ENCODE measurements around the gene PARN.
A peak's percentile ranks its signal among the peaks of the same experiment; 100 is the strongest.
"Not testable (repeated sequence)": the region's sequence is repeated elsewhere in the genome, so short reads cannot be mapped to it uniquely, and the experiment has no call there.

Gene PARN

GRCh38 chr16:14427371-14427948 is 202.6 kb downstream of the PARN start:
- no peak for DNase-seq

- no peak for DNase-seq
These were observed 205.5 kb downstream of the PARN start for GRCh38 chr16:14424595-14424994.

- no peak for DNase-seq
These were observed 206.7 kb downstream of the PARN start for GRCh38 chr16:14423344-14423743.

- no peak for DNase-seq
These were observed 209.2 kb downstream of the PARN start for GRCh38 chr16:14420721-14421488.

- not testable (repeated sequence) for DNase-seq
These were observed 209.8 kb downstream of the PARN start for GRCh38 chr16:14420243-14420642.

- no peak for DNase-seq
These were observed 210.2 kb downstream of the PARN start for GRCh38 chr16:14419817-14420216.

- DNase-seq, result no peak
These were observed 211.2 kb downstream of the PARN start for GRCh38 chr16:14418795-14419225.

- no peak for DNase-seq
These were observed 213.9 kb downstream of the PARN start for GRCh38 chr16:14416184-14416583.

GRCh38 chr16:14415291-14415690 is 214.8 kb downstream of the PARN start:
- no peak for DNase-seq

GRCh38 chr16:14409563-14409962 is 220.5 kb downstream of the PARN start:
- no peak for DNase-seq

GRCh38 chr16:14407786-14408399 is 222.2 kb downstream of the PARN start:
- DNase-seq, result no peak

GRCh38 chr16:14405611-14406537 is 224.2 kb downstream of the PARN start:
- no peak for DNase-seq

- not testable (repeated sequence) for DNase-seq
These were observed 227.1 kb downstream of the PARN start for GRCh38 chr16:14403001-14403389.

GRCh38 chr16:14402114-14403000 is 227.7 kb downstream of the PARN start:
- not testable (repeated sequence) for DNase-seq

GRCh38 chr16:14401711-14402061 is 228.4 kb downstream of the PARN start:
- peak; percentile 48 for DNase-seq

- not testable (repeated sequence) for DNase-seq
These were observed 228.9 kb downstream of the PARN start for GRCh38 chr16:14400978-14401710.

- DNase-seq, result no peak
These were observed 229.6 kb downstream of the PARN start for GRCh38 chr16:14400285-14400977.

GRCh38 chr16:14399378-14400284 is 230.4 kb downstream of the PARN start:
- peak; percentile 73 for DNase-seq

- DNase-seq, result no peak
These were observed 231.9 kb downstream of the PARN start for GRCh38 chr16:14398014-14398717.

Data from right forelimb (tissue), 1 donor.